Activated T-cell treated with anti-CD3 and anti-CD28 coated beads, Interleukin-2, amount 50 U/mL, for 24 hours (primary cell): ENCODE results near the gene APOBEC3C.

Experiments used
- DNase-seq: peaks from one replicate; pipeline ENCODE4 v3.0.0-alpha.2; 2020
- H3K27ac Mint-ChIP-seq: 2 replicates; pipeline ENCODE4 v1.8.0; 2020; ENCODE audit warnings: mild to moderate bottlenecking, mixed read lengths
- H3K27me3 Mint-ChIP-seq: 2 replicates; pipeline ENCODE4 v1.8.0; 2020; ENCODE audit warnings: mixed read lengths
- H3K36me3 Mint-ChIP-seq: 2 replicates; pipeline ENCODE4 v1.8.0; 2020; ENCODE audit warnings: low read depth, mixed read lengths
- H3K4me1 Mint-ChIP-seq: 2 replicates; pipeline ENCODE4 v1.8.0; 2020; ENCODE audit warnings: low read depth, mixed read lengths
- H3K4me3 Mint-ChIP-seq: 2 replicates; pipeline ENCODE4 v1.8.0; 2020; ENCODE audit warnings: mild to moderate bottlenecking, moderate library complexity, mixed read lengths
- H3K9me3 Mint-ChIP-seq: 2 replicates; pipeline ENCODE4 v1.8.0; 2020; ENCODE audit warnings: mixed read lengths

The APOBEC3C gene

GRCh38 chr22:39013942-39014722, at the start of gene APOBEC3C:
TSS of gene APOBEC3C (plus strand) at chr22:39014257. CDS start at chr22:39014363, 106 bp downstream.
- Mint-ChIP-seq H3K27ac (peak within 1 kb of the TSS; percentile 95), H3K4me3 (peak within 1 kb of the TSS; percentile 96), H3K27me3 (no peaks in the 10 kb centered on the region), H3K4me1 (peaks cover 45% of the 10 kb centered on the region), H3K9me3 (no peaks in the 10 kb centered on the region), H3K36me3 (peaks cover 34% of the 10 kb centered on the region)
- DNase-seq, result peak; percentile 84

- Mint-ChIP-seq H3K27ac (no peak overlapping the region), H3K27me3 (peaks cover 13% of the 10 kb centered on the region), H3K9me3 (no peaks in the 10 kb centered on the region)
Measured at GRCh38 chr22:38964306-38964705, 49.8 kb upstream of the APOBEC3C start.

GRCh38 chr22:38964989-38965388, 49.1 kb upstream of the APOBEC3C start:
- H3K9me3 Mint-ChIP-seq, result no peaks in the 10 kb centered on the region
- DNase-seq, result no peak
- H3K4me3 Mint-ChIP-seq, result no peak overlapping the region

More at GRCh38 chr22:38964306-38964705, 49.8 kb upstream of the APOBEC3C start:
- no peak for DNase-seq
- Mint-ChIP-seq H3K4me1 (peaks cover 2% of the 10 kb centered on the region), H3K4me3 (no peak overlapping the region), H3K36me3 (no peaks in the 10 kb centered on the region)

GRCh38 chr22:38965614-38966379, 48.3 kb upstream of the APOBEC3C start:
- H3K9me3 Mint-ChIP-seq, result no peaks in the 10 kb centered on the region
- peaks cover 21% of the 10 kb centered on the region for H3K27me3 Mint-ChIP-seq
- H3K27ac Mint-ChIP-seq, result no peak overlapping the region
- peaks cover 2% of the 10 kb centered on the region for H3K4me1 Mint-ChIP-seq
- H3K4me3 Mint-ChIP-seq, result no peak overlapping the region
- no peak for DNase-seq
- no peaks in the 10 kb centered on the region for H3K36me3 Mint-ChIP-seq

More at GRCh38 chr22:38964989-38965388, 49.1 kb upstream of the APOBEC3C start:
- peaks cover 2% of the 10 kb centered on the region for H3K4me1 Mint-ChIP-seq
- no peaks in the 10 kb centered on the region for H3K36me3 Mint-ChIP-seq
- no peak overlapping the region for H3K27ac Mint-ChIP-seq
- peaks cover 16% of the 10 kb centered on the region for H3K27me3 Mint-ChIP-seq

- no peaks in the 10 kb centered on the region for H3K9me3 Mint-ChIP-seq
- DNase-seq, result no peak
- no peak overlapping the region for H3K4me3 Mint-ChIP-seq
- H3K27ac Mint-ChIP-seq, result no peak overlapping the region
- no peaks in the 10 kb centered on the region for H3K36me3 Mint-ChIP-seq
- H3K27me3 Mint-ChIP-seq, result peaks cover 25% of the 10 kb centered on the region
- peaks cover 2% of the 10 kb centered on the region for H3K4me1 Mint-ChIP-seq
Measured at GRCh38 chr22:38966380-38966702, 47.7 kb upstream of the APOBEC3C start.

- Mint-ChIP-seq H3K4me3 (no peak overlapping the region), H3K36me3 (no peaks in the 10 kb centered on the region), H3K27me3 (peaks cover 25% of the 10 kb centered on the region), H3K9me3 (no peaks in the 10 kb centered on the region), H3K27ac (no peak overlapping the region), H3K4me1 (peaks cover 2% of the 10 kb centered on the region)
- no peak for DNase-seq
Measured at GRCh38 chr22:38966942-38967341, 47.1 kb upstream of the APOBEC3C start.

GRCh38 chr22:38967451-38968450, 46.3 kb upstream of the APOBEC3C start:
- Mint-ChIP-seq H3K27ac (no peak overlapping the region), H3K4me3 (no peak overlapping the region), H3K4me1 (peaks cover 2% of the 10 kb centered on the region), H3K36me3 (no peaks in the 10 kb centered on the region), H3K9me3 (no peaks in the 10 kb centered on the region), H3K27me3 (peaks cover 25% of the 10 kb centered on the region)
- no peak for DNase-seq

GRCh38 chr22:38968801-38969200, 45.3 kb upstream of the APOBEC3C start:
- no peaks in the 10 kb centered on the region for H3K9me3 Mint-ChIP-seq
- DNase-seq, result no peak
- peaks cover 26% of the 10 kb centered on the region for H3K27me3 Mint-ChIP-seq
- no peak overlapping the region for H3K27ac Mint-ChIP-seq
- H3K4me1 Mint-ChIP-seq, result peaks cover 6% of the 10 kb centered on the region
- no peaks in the 10 kb centered on the region for H3K36me3 Mint-ChIP-seq
- no peak overlapping the region for H3K4me3 Mint-ChIP-seq

GRCh38 chr22:38970551-38970950, 43.5 kb upstream of the APOBEC3C start:
- H3K27me3 Mint-ChIP-seq, result peaks cover 24% of the 10 kb centered on the region
- DNase-seq, result no peak

GRCh38 chr22:38971202-38971601, 42.9 kb upstream of the APOBEC3C start:
- Mint-ChIP-seq H3K9me3 (no peaks in the 10 kb centered on the region), H3K27ac (no peak overlapping the region), H3K4me3 (no peak overlapping the region), H3K36me3 (no peaks in the 10 kb centered on the region), H3K27me3 (peaks cover 24% of the 10 kb centered on the region), H3K4me1 (peaks cover 5% of the 10 kb centered on the region)
- DNase-seq, result no peak

More at GRCh38 chr22:38970551-38970950, 43.5 kb upstream of the APOBEC3C start:
- Mint-ChIP-seq H3K4me1 (peaks cover 5% of the 10 kb centered on the region), H3K9me3 (no peaks in the 10 kb centered on the region), H3K36me3 (no peaks in the 10 kb centered on the region), H3K27ac (no peak overlapping the region), H3K4me3 (no peak overlapping the region)

GRCh38 chr22:38971791-38972190, 42.3 kb upstream of the APOBEC3C start:
- no peak overlapping the region for H3K27ac Mint-ChIP-seq

GRCh38 chr22:38972558-38972957, 41.5 kb upstream of the APOBEC3C start:
- no peak for DNase-seq
- H3K9me3 Mint-ChIP-seq, result peaks cover 3% of the 10 kb centered on the region
- no peak overlapping the region for H3K27ac Mint-ChIP-seq
- H3K4me1 Mint-ChIP-seq, result peaks cover 8% of the 10 kb centered on the region
- peaks cover 22% of the 10 kb centered on the region for H3K27me3 Mint-ChIP-seq
- H3K4me3 Mint-ChIP-seq, result no peak overlapping the region
- no peaks in the 10 kb centered on the region for H3K36me3 Mint-ChIP-seq

More at GRCh38 chr22:38971791-38972190, 42.3 kb upstream of the APOBEC3C start:
- Mint-ChIP-seq H3K36me3 (no peaks in the 10 kb centered on the region), H3K9me3 (no peaks in the 10 kb centered on the region), H3K4me3 (no peak overlapping the region), H3K4me1 (peaks cover 5% of the 10 kb centered on the region), H3K27me3 (peaks cover 21% of the 10 kb centered on the region)
- DNase-seq, result no peak

- H3K4me1 Mint-ChIP-seq, result peaks cover 8% of the 10 kb centered on the region
- peak; percentile 68 for DNase-seq
- peaks cover 22% of the 10 kb centered on the region for H3K27me3 Mint-ChIP-seq
- no peaks in the 10 kb centered on the region for H3K36me3 Mint-ChIP-seq
- H3K4me3 Mint-ChIP-seq, result no peak overlapping the region
- H3K9me3 Mint-ChIP-seq, result peaks cover 3% of the 10 kb centered on the region
- H3K27ac Mint-ChIP-seq, result no peak overlapping the region
Measured at GRCh38 chr22:38973289-38974169, 40.5 kb upstream of the APOBEC3C start.
